Mesothelial cell of epicardium (in vitro differentiated cells): ENCODE data around the gene PSTPIP1. TPM values are rescaled to one million over a fixed set of nuclear protein-coding genes. Genes with fewer than 3 reads are reported as not detected.
A peak's percentile ranks its signal among the peaks of the same experiment; 100 is the strongest.

Source experiments
- DNase-seq, 2 experiments: peaks; one replicate each; pipeline ENCODE4 v3.0.0; 2021; ENCODE audit warnings: low spot score in 2 of 2; ENCODE audit not compliant: unreplicated experiment in 2 of 2
- H3K27ac Mint-ChIP-seq: 2 replicates; pipeline ENCODE4 v1.8.0; 2021; ENCODE audit warnings: mixed read lengths
- H3K27me3 Mint-ChIP-seq: 2 replicates; pipeline ENCODE4 v1.8.0; 2021; ENCODE audit warnings: low read depth, mixed read lengths
- H3K36me3 Mint-ChIP-seq: 2 replicates; pipeline ENCODE4 v1.8.0; 2021; ENCODE audit warnings: mixed read lengths
- H3K4me1 Mint-ChIP-seq: 2 replicates; pipeline ENCODE4 v1.8.0; 2021; ENCODE audit warnings: mixed read lengths
- H3K4me3 Mint-ChIP-seq: 2 replicates; pipeline ENCODE4 v1.8.0; 2021; ENCODE audit warnings: mild to moderate bottlenecking, moderate library complexity, mixed read lengths
- H3K9me3 Mint-ChIP-seq: 2 replicates; pipeline ENCODE4 v1.8.0; 2021; ENCODE audit warnings: mixed read lengths
- total RNA-seq: library from RNA; stranded (reverse); gene quantifications from 3 replicates; pipeline ENCODE4 v1.2.1, GENCODE V29; 2021
- TF ChIP-seq, protein P1 (sequence below): fragments of 200-600 bp; sonication (generic); IDR thresholded peaks from one replicate; pipeline ENCODE4 v1.5.0; 2021; ENCODE audit warnings: antibody characterized with exemption; ENCODE audit not compliant: unreplicated experiment

The PSTPIP1 gene
- total RNA-seq, 1 donor from 2014 or later, result not detected

DNA sequence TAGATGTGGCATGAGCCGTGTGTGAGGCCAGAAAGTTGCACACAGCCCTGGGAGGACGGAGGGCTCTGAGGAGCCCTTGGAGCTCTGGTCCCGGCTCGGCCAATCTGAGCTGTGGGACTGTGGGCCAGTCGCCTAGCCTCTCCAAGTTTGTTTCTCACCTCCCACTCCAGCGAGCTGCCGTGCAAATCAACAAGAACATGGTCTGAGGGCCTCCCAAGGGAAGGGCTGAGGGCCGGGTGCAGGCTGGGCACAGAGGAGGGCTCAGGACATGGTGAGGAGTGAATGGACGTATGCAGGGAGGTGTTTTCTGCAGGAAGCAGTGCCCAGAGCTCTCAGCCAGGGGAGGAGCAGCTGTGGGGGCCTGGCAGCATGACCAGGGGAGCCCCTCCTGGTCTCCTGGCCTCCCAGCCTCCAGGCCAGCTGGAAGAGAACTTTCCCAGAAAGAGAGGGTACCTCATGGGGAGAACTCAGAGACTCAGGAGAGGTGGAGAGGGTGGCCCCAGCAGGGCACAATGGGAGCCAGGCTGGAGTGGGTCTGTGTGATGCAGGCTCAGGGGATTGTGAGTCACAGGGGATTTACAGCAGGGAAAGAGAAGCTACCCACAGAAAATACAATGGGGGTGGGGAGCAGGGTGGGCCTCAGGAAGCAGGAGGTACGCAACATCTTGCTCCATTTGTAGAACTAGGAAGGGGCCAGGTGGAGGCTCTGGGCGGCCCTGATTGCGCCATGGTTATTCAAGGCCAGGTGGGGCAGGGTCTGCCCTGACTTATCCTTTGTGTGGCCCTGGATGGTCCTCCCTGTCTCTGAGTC is 24.8 kb downstream of the PSTPIP1 start:
- TF ChIP-seq, protein P1, sequence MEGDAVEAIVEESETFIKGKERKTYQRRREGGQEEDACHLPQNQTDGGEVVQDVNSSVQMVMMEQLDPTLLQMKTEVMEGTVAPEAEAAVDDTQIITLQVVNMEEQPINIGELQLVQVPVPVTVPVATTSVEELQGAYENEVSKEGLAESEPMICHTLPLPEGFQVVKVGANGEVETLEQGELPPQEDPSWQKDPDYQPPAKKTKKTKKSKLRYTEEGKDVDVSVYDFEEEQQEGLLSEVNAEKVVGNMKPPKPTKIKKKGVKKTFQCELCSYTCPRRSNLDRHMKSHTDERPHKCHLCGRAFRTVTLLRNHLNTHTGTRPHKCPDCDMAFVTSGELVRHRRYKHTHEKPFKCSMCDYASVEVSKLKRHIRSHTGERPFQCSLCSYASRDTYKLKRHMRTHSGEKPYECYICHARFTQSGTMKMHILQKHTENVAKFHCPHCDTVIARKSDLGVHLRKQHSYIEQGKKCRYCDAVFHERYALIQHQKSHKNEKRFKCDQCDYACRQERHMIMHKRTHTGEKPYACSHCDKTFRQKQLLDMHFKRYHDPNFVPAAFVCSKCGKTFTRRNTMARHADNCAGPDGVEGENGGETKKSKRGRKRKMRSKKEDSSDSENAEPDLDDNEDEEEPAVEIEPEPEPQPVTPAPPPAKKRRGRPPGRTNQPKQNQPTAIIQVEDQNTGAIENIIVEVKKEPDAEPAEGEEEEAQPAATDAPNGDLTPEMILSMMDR, result no peak
- Mint-ChIP-seq H3K27me3 (peaks cover 3% of the 10 kb centered on the region), H3K27ac (no peak overlapping the region), H3K36me3 (no peaks in the 10 kb centered on the region), H3K9me3 (no peaks in the 10 kb centered on the region), H3K4me1 (peaks cover 6% of the 10 kb centered on the region), H3K4me3 (no peak overlapping the region)
- no peak for DNase-seq

DNA sequence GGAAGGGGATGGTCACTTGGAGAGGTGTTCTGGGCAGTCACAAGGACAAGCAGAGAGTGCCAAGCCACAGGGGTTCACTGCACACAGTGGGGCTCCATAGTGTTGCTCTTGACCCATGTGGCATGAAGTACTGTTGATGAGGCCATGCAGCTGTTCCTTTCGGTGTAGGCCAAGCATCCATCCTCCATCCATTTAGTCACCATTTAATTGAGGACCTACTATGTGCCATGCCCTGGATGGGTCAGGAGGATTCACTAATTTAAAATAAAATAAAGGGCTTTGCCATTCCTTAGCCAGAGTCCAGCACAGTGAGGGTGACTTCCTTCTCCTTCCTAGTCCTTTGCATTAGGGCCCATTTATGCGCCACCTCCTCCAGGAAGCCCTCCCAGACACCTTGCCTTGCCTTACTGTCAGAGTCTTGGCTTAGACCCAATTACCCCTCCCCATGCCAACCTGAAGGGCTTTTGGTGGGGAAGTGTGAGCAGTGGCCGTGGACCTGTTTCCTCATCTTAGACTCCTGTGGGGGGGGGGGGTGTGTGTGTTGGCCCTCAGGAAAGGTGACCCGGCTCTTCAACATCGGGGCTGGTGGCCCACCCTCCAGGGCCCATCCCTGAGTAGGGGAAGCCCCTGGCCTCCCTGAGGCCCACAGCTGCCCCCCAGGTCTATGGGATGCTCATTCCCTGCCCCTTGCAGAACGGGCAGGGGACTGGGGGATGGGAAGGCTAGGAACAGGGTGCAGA is 25.6 kb downstream of the PSTPIP1 start:
- H3K27ac Mint-ChIP-seq, result no peak overlapping the region
- H3K9me3 Mint-ChIP-seq, result no peaks in the 10 kb centered on the region
- TF ChIP-seq, protein P1, result no peak
- no peaks in the 10 kb centered on the region for H3K36me3 Mint-ChIP-seq
- DNase-seq, result no peak
- peaks cover 5% of the 10 kb centered on the region for H3K27me3 Mint-ChIP-seq
- no peak overlapping the region for H3K4me3 Mint-ChIP-seq
- H3K4me1 Mint-ChIP-seq, result peaks cover 6% of the 10 kb centered on the region

DNA sequence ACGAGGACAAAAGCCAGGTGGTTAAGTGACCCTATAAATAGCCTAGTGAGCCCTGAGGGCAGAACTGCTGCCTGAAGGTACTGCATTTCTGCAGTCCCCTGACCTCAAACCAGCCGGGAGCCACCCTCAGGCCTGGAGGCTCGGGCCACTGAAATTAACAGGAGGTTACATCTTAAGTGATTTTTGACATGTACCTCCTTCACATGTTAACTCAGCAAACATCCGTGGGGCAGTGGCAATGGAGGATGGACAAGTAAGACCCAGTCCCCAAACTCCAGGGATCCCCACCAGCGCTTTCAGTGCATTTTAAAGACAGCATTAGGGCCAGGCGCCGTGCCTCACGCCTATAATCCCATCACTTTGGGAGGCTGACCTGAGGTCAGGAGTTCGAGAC is 26.2 kb downstream of the PSTPIP1 start:
- Mint-ChIP-seq H3K27ac (no peak overlapping the region), H3K36me3 (no peaks in the 10 kb centered on the region), H3K9me3 (no peaks in the 10 kb centered on the region), H3K4me1 (peaks cover 6% of the 10 kb centered on the region), H3K27me3 (peaks cover 5% of the 10 kb centered on the region), H3K4me3 (no peak overlapping the region)
- no peak for DNase-seq
- TF ChIP-seq, protein P1, result no peak

DNA sequence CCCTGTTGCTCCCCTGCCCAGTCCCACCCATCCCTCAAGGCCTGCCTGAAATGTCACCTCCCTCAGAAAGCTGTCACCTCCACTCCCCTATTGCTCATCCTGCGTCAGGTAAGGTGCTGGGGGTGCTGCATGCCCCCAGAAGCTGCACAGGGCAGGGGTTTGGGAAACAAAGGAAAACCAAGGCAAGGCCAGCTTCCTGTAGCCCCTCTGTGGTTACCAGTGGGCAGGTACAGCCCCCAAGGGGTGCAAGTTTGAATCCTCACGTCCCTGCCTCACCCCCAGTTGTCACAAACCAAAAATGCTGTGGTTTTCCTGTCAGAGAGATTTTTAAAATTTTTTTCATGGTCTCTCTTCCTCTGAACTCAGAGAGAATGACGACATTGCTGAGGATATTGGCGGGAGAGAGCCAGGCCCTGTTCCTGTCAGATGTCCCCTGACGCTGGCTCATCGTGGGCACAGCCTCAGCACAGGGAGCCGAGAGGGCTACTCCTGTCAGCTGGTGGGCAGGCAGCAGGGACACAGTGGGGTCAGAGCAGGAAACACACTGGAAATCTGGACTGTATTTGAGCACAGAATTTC is 27.0 kb downstream of the PSTPIP1 start:
- H3K4me1 Mint-ChIP-seq, result peaks cover 6% of the 10 kb centered on the region
- DNase-seq, result peak in 1 of 2 experiments; percentile 12

More for the DNA sequence above, 27.0 kb downstream of the PSTPIP1 start:
- H3K36me3 Mint-ChIP-seq, result no peaks in the 10 kb centered on the region
- TF ChIP-seq, protein P1, result no peak
- no peak overlapping the region for H3K4me3 Mint-ChIP-seq
- no peaks in the 10 kb centered on the region for H3K9me3 Mint-ChIP-seq
- H3K27ac Mint-ChIP-seq, result no peak overlapping the region
- peaks cover 5% of the 10 kb centered on the region for H3K27me3 Mint-ChIP-seq
